ENCODE measurements around the gene ZNF844.
"Not testable (repeated sequence)": the region's sequence is repeated elsewhere in the genome, so short reads cannot be mapped to it uniquely, and the experiment has no call there.

Gene ZNF844

DNA sequence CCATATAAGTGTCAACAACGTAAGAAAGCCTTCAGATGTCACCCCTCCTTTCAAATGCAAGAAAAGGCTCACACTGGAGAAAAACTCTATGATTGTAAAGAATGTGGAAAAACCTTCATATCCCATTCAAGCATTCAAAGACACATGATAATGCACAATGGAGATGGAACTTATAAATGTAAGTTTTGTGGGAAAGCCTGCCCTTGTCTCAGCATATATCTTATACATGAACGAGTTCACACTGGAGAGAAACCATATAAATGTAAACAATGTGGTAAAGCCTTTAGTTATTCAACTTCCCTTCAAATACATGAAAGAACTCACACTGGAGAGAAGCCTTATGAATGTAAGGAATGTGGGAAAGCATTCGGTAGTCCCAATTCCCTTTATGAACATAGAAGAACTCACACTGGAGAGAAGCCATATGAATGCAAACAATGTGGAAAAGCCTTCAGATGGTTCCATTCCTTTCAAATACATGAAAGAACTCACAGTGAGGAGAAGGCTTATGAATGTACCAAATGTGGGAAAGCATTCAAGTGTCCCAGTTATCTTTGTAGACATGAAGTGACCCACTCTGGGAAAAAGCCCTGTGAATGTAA, 11.1 kb downstream of the ZNF844 start:
- FAIRE-seq (no peak), DNase-seq (ENCODE audit: insufficient read length, low spot score) (no peak)
- no peak for TF ChIP-seq POLR2A (IDR thresholded peaks at IDR 0.05; ENCODE audit: low read depth, low read length)

DNA sequence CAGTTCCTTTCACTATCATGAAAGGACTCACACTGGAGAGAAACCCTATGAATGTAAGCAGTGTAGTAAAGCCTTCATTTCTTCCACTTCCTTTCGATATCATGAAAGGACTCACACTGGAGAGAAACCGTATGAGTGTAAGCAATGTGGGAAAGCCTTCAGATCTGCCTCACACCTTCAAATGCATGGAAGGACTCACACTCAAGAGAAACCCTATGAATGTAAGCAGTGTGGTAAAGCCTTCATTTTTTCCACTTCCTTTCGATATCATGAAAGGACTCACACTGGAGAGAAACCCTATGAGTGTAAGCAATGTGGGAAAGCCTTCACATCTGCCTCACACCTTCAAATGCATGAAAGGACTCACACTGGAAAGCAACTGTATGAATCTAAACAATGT, 11.8 kb downstream of the ZNF844 start:
- not testable (repeated sequence) for DNase-seq (ENCODE audit: insufficient read length, low spot score)
- FAIRE-seq: peak; percentile 38

DNA sequence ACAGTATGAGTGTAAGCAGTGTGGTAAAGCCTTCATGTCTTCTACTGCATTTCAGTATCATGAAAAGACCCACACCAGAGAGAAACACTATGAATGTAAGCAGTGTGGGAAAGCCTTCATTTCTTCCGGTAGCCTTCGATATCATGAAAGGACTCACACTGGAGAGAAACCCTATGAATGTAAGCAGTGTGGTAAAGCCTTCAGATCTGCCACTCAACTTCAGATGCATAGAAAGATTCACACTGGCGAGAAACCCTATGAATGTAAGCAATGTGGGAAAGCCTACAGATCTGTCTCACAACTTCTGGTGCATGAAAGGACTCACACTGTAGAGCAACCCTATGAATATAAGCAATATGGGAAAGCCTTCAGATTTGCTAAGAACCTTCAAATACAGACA, 12.8 kb downstream of the ZNF844 start:
- no peak for TF ChIP-seq POLR2A (IDR thresholded peaks at IDR 0.05; ENCODE audit: low read depth, low read length)
- FAIRE-seq: no peak
- DNase-seq (ENCODE audit: insufficient read length, low spot score): no peak

DNA sequence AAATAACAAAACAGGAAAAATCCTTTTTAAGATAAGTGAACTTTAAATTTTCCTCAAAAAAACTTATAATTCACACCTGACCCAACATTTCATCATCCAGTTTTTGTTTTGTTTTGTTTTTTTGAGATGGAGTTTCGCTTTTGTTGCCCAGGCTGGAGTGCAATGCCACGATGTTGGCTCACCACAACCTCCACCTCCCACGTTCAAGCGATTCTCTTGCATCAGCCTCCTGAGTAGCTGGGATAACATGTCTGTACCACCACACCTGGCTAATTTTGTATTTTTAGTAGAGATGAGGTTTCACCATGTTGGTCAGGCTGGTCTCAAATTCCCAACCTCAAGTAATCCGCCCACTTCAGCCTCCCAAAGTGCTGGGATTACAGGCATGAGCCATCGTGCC, 18.8 kb downstream of the ZNF844 start:
- not testable (repeated sequence) for DNase-seq (ENCODE audit: insufficient read length, low spot score); FAIRE-seq

- TF ChIP-seq POLR2A (IDR thresholded peaks at IDR 0.05; ENCODE audit: low read depth, low read length): no peak
- DNase-seq (ENCODE audit: insufficient read length, low spot score): no peak
- no peak for FAIRE-seq
Observed at GRCh38 chr19:12085074-12085818, 20.7 kb downstream of the ZNF844 start.

GRCh38 chr19:12090807-12091206, 26.3 kb downstream of the ZNF844 start:
- no peak for FAIRE-seq
- DNase-seq (ENCODE audit: insufficient read length, low spot score): peak; percentile 19
- TF ChIP-seq POLR2A (IDR thresholded peaks at IDR 0.05; ENCODE audit: low read depth, low read length): no peak

- DNase-seq (ENCODE audit: insufficient read length, low spot score) (peak; percentile 90), FAIRE-seq (peak; percentile 68)
Observed at GRCh38 chr19:12092065-12092867, 27.7 kb downstream of the ZNF844 start.

GRCh38 chr19:12092956-12093355, 28.4 kb downstream of the ZNF844 start:
- DNase-seq (ENCODE audit: insufficient read length, low spot score) (no peak), FAIRE-seq (no peak)
- TF ChIP-seq POLR2A (IDR thresholded peaks at IDR 0.05; ENCODE audit: low read depth, low read length): no peak

More at GRCh38 chr19:12092065-12092867, 27.7 kb downstream of the ZNF844 start:
- TF ChIP-seq POLR2A (IDR thresholded peaks at IDR 0.05; ENCODE audit: low read depth, low read length): peak; percentile 52; the same call in 1 of the 2 replicates

GRCh38 chr19:12093777-12094176, 29.2 kb downstream of the ZNF844 start:
- FAIRE-seq (no peak), DNase-seq (ENCODE audit: insufficient read length, low spot score) (no peak)
- no peak for TF ChIP-seq POLR2A (IDR thresholded peaks at IDR 0.05; ENCODE audit: low read depth, low read length)

- no peak for DNase-seq (ENCODE audit: insufficient read length, low spot score)
- TF ChIP-seq POLR2A (IDR thresholded peaks at IDR 0.05; ENCODE audit: low read depth, low read length): no peak
- FAIRE-seq: no peak
Observed at GRCh38 chr19:12095111-12095790, 30.7 kb downstream of the ZNF844 start.

GRCh38 chr19:12098040-12098439, 33.5 kb downstream of the ZNF844 start:
- DNase-seq (ENCODE audit: insufficient read length, low spot score) (no peak), FAIRE-seq (no peak)

DNA sequence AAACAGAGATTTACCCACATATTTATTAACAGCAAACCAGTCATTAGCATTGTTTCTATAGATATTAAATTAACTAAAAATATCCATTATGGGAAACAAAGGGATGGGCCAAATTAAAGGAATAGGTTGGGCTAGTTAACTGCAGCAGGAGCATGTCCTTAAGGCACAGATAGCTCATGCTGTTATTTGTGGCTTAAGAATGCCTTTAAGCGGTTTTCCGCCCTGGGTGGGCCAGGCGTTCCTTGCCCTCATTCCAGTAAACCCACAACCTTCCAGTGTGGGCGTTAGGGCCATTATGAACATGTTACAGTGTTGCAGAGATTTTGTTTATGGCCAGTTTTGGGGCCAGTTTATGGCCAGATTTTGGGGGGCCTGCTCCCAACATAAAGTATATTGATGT, 39.4 kb downstream of the ZNF844 start:
- not testable (repeated sequence) for FAIRE-seq; DNase-seq (ENCODE audit: insufficient read length, low spot score)

More at GRCh38 chr19:12098040-12098439, 33.5 kb downstream of the ZNF844 start:
- no peak for TF ChIP-seq POLR2A (IDR thresholded peaks at IDR 0.05; ENCODE audit: low read depth, low read length)

DNA sequence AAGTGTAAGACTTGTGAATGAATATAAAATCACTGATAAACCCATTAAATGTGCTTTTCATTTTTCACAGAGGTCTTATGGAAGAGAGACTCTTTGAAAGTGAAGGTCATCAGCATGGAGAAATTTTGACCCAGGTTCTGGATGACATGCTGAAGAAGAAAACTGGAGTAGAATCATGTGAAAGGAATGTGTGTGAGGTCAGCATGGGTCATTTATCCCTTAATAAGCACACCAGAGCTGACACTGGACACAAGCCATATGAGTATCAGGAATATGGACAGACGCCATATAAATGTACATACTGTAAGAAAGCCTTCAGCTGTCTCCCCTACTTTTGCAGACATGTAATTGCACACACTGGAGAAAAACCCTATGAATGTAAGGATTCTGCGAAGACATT, 46.6 kb downstream of the ZNF844 start:
- no peak for FAIRE-seq

More for the DNA sequence above, 46.6 kb downstream of the ZNF844 start:
- no peak for TF ChIP-seq POLR2A (IDR thresholded peaks at IDR 0.05; ENCODE audit: low read depth, low read length)
- no peak for DNase-seq (ENCODE audit: insufficient read length, low spot score)
